GM18873 (cell line): ENCODE results near the gene PANK4.

Experiments
- ATAC-seq: cut with Tn5 transposase; IDR thresholded peaks from one replicate; pipeline ENCODE4 v1.9.1; 2021; ENCODE audit warnings: mild to moderate bottlenecking, moderate library complexity, moderate number of reproducible peaks; ENCODE audit not compliant: unreplicated experiment, low FRiP score

PANK4 gene

GRCh38 chr1:2516946-2517345 lies 9.4 kb downstream of the PANK4 start:
- ATAC-seq: no peak

GRCh38 chr1:2516124-2516523 lies 10.3 kb downstream of the PANK4 start:
- ATAC-seq: no peak

- no peak for ATAC-seq
Measured at GRCh38 chr1:2515763-2516080, 10.7 kb downstream of the PANK4 start.

GRCh38 chr1:2514863-2515762 lies 11.3 kb downstream of the PANK4 start:
- no peak for ATAC-seq

- ATAC-seq: no peak
Measured at GRCh38 chr1:2513939-2514652, 12.3 kb downstream of the PANK4 start.

GRCh38 chr1:2512862-2513421 lies 13.5 kb downstream of the PANK4 start:
- ATAC-seq: no peak

- no peak for ATAC-seq
Measured at GRCh38 chr1:2510366-2511155, 15.8 kb downstream of the PANK4 start.

- ATAC-seq: no peak
Measured at GRCh38 chr1:2509589-2509988, 16.8 kb downstream of the PANK4 start.

- ATAC-seq: no peak
Measured at GRCh38 chr1:2508751-2509150, 17.6 kb downstream of the PANK4 start.

- no peak for ATAC-seq
Measured at GRCh38 chr1:2508180-2508579, 18.2 kb downstream of the PANK4 start.

- no peak for ATAC-seq
Measured at GRCh38 chr1:2507744-2508155, 18.6 kb downstream of the PANK4 start.

- no peak for ATAC-seq
Measured at GRCh38 chr1:2506901-2507565, 19.4 kb downstream of the PANK4 start.

- ATAC-seq: no peak
Measured at GRCh38 chr1:2506007-2506860, 20.2 kb downstream of the PANK4 start.

GRCh38 chr1:2505461-2505994 lies 20.9 kb downstream of the PANK4 start:
- ATAC-seq: no peak

GRCh38 chr1:2504949-2505272 lies 21.5 kb downstream of the PANK4 start:
- ATAC-seq: no peak

- no peak for ATAC-seq
Measured at GRCh38 chr1:2504225-2504948, 22.0 kb downstream of the PANK4 start.

- no peak for ATAC-seq
Measured at GRCh38 chr1:2503554-2504224, 22.7 kb downstream of the PANK4 start.
